Neural cell (in vitro differentiated cells): ENCODE data around the gene RMI1.

Experiments
- EP300 ChIP-seq: fragments of 450-650 bp; conservative IDR thresholded peaks from 2 replicates; pipeline ENCODE4 v1.6.1; 2014; ENCODE audit warnings: antibody characterized with exemption, mild to moderate bottlenecking, moderate library complexity; ENCODE audit not compliant: poor library complexity, severe bottlenecking
- MXI1 ChIP-seq: fragments of 450-650 bp; conservative IDR thresholded peaks from 2 replicates; pipeline ENCODE4 v1.6.1; 2014; ENCODE audit warnings: antibody characterized with exemption, mild to moderate bottlenecking; ENCODE audit not compliant: poor library complexity, severe bottlenecking
- RAD21 ChIP-seq: fragments of 450-650 bp; conservative IDR thresholded peaks from 2 replicates; pipeline ENCODE4 v1.6.1; 2014; ENCODE audit warnings: antibody characterized with exemption, mild to moderate bottlenecking, moderate library complexity
- TAF1 ChIP-seq: IDR thresholded peaks from 2 replicates; pipeline ENCODE4 v1.6.1; 2012; ENCODE audit warnings: low read depth
- TF ChIP-seq, protein P1 (sequence below): fragments of 450-650 bp; IDR thresholded peaks from 2 replicates; pipeline ENCODE4 v1.5.1; 2014; ENCODE audit warnings: antibody characterized with exemption, mild to moderate bottlenecking, moderate library complexity; ENCODE audit not compliant: poor library complexity, severe bottlenecking
- TF ChIP-seq, protein P2 (sequence below): IDR thresholded peaks from 2 replicates; pipeline ENCODE4 v1.6.1; 2012; ENCODE audit warnings: borderline replicate concordance

DNA sequence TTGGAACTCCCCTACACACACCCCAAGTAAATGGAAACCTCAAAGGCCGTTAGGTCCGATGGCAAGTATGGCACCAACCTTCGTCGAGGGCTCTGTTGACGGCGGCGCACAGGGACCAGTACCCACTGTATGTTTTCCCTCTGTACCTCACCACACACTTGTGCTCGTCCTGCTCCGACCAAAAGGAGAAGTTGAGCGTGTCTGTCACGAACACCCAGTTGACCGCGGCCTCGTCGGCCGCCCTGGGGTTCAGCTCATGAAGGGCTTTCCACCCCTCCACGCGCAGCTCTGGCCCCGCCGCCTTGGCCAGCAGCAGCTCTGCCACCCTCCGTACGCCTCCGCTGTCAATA lies 24.5 kb upstream of the RMI1 start:
- no peak for TF ChIP-seq RAD21
- TF ChIP-seq, protein P1, sequence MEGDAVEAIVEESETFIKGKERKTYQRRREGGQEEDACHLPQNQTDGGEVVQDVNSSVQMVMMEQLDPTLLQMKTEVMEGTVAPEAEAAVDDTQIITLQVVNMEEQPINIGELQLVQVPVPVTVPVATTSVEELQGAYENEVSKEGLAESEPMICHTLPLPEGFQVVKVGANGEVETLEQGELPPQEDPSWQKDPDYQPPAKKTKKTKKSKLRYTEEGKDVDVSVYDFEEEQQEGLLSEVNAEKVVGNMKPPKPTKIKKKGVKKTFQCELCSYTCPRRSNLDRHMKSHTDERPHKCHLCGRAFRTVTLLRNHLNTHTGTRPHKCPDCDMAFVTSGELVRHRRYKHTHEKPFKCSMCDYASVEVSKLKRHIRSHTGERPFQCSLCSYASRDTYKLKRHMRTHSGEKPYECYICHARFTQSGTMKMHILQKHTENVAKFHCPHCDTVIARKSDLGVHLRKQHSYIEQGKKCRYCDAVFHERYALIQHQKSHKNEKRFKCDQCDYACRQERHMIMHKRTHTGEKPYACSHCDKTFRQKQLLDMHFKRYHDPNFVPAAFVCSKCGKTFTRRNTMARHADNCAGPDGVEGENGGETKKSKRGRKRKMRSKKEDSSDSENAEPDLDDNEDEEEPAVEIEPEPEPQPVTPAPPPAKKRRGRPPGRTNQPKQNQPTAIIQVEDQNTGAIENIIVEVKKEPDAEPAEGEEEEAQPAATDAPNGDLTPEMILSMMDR: no peak
- TF ChIP-seq EP300: no peak
- TF ChIP-seq, protein P2, sequence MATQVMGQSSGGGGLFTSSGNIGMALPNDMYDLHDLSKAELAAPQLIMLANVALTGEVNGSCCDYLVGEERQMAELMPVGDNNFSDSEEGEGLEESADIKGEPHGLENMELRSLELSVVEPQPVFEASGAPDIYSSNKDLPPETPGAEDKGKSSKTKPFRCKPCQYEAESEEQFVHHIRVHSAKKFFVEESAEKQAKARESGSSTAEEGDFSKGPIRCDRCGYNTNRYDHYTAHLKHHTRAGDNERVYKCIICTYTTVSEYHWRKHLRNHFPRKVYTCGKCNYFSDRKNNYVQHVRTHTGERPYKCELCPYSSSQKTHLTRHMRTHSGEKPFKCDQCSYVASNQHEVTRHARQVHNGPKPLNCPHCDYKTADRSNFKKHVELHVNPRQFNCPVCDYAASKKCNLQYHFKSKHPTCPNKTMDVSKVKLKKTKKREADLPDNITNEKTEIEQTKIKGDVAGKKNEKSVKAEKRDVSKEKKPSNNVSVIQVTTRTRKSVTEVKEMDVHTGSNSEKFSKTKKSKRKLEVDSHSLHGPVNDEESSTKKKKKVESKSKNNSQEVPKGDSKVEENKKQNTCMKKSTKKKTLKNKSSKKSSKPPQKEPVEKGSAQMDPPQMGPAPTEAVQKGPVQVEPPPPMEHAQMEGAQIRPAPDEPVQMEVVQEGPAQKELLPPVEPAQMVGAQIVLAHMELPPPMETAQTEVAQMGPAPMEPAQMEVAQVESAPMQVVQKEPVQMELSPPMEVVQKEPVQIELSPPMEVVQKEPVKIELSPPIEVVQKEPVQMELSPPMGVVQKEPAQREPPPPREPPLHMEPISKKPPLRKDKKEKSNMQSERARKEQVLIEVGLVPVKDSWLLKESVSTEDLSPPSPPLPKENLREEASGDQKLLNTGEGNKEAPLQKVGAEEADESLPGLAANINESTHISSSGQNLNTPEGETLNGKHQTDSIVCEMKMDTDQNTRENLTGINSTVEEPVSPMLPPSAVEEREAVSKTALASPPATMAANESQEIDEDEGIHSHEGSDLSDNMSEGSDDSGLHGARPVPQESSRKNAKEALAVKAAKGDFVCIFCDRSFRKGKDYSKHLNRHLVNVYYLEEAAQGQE: no peak
- TF ChIP-seq TAF1: no peak
- TF ChIP-seq MXI1: no peak
